A172 (cell line): ENCODE results near the gene CD2AP. TPM values are rescaled to one million over a fixed set of nuclear protein-coding genes. Genes with fewer than 3 reads are reported as not detected.
"Not testable (repeated sequence)": the region's sequence is repeated elsewhere in the genome, so short reads cannot be mapped to it uniquely, and the experiment has no call there.

Experiments used
- DNase-seq: peaks from one replicate; pipeline ENCODE4 v3.0.0-alpha.2; 2015; ENCODE audit warnings: low spot score
- total RNA-seq: library from RNA; depleted of rRNA; stranded (reverse); fragments of >200 nt; shearing (Covaris generic); gene quantifications from 2 replicates; pipeline ENCODE4 v1.2.3, GENCODE V29; 2014

The CD2AP gene
- total RNA-seq, 1 experiment from 2014 or later, result 18.0 TPM

GRCh38 chr6:47464052-47464451 is 13.5 kb upstream of the CD2AP start:
- no peak for DNase-seq

- no peak for DNase-seq
Observed at GRCh38 chr6:47465117-47465516, 12.5 kb upstream of the CD2AP start.

DNA sequence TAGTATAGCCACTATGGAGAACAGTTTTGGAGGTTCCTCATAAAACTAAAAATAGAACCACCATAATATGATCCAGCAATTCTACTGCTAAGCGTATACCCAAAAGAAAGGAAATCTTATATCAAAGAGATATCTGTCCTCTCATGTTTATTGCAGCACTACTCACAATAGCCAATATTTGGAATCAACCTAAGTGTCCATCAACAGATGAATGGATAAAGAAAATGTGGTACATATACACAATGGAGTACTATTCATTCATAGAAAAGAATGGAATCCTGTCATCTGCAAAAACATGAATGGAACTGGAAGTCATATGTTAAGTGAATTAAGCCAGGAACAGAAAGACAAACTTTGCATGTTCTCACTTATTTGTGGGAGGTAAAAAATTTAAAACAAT is 5.7 kb upstream of the CD2AP start:
- no peak for DNase-seq

GRCh38 chr6:47473791-47474346 is 3.7 kb upstream of the CD2AP start:
- DNase-seq, result no peak

DNA sequence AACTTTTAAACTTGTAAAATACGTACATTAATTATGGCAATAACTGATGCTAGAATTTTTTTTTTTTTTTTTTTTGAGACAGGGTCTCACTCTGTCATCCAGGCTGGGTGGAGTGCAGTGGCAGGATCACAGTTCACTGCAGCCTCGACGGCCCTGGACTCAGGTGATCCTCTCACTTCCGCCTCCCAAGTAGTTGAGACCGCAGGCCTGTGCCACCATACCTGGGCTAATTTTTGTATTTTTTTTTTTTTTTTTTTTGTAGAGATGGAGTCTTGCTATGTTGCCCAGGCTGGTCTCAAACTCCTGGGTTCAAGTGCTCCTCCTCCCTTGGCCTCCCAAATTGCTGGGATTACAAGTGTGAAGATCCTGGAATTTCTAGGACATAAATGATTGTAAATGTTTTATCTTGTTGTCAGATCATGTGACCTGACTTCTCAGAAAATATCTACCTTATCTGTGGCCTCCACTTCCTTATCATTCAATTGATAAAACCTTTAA is 2.2 kb upstream of the CD2AP start:
- DNase-seq, result no peak

DNA sequence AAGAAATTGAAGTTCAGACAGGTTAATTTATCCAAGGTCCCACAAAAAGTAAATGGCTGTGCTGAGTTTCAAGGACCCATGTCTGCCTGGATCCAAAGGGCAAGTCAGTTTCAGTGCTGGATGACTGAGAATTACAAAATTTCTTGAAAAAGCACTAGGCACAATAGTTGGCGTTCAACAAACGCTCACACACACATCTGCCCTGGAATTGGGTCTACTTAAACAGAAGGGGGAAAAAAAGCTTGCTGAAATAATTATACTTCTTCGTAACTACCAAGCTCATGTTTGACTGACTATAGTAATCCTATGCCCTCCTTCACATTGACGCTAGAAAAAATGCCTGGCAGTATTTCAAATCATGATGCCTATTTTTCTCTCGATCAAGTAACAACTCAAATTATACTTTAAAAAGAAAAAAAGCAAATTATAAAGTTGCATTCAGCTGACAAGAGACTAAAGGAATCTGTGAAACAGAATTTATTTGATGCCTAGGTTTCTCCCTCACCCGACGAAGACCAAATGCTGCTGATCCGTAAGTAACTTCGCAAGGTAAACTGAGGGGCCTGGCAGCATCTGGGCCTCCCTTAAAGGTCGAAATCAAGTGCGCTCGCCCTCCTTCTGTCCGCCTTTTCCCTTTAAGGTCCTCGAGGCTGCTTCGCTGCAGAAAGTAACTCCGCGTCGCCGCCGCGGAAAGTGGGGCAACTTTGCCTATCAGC is 650 bp upstream of the CD2AP start:
- no peak for DNase-seq

GRCh38 chr6:47478233-47479139 is 897 bp downstream of the CD2AP start:
- DNase-seq, result peak; percentile 18

DNA sequence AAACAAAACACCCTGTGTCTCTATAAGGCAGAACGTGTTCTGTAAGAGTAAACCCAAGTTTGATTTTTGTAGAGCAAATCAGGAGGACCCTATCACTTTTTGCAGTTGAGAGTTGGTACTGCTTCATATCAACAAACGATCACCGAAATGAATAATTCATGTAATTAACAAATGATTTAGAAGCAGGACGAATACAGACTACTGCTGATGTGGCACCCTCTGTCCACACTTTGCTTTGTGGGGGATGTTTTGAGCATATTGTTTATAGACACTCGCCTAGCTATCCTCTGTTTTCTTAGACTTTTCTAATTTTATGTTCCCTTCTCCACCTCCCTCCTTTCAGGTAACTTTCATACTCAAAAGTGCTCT is 1.5 kb downstream of the CD2AP start:
- DNase-seq, result no peak

DNA sequence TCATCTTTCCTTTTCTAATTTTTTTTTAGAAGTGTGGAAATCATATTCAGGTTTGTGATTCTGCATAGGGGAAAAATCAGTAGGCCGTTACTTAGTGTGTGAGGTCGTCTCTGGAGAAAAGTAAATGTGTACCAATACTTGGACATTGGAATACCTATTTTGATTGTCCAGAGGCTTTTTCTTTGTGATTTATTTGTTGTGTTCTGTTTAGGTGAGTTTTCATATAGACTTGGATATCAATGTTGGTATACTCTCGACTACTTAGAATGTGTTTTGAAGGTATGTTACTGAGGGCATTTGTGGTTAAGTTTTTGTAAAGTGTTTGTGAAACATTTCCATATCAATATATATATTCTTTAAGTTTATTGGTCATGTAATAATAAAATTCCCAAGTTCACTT is 2.3 kb downstream of the CD2AP start:
- no peak for DNase-seq

DNA sequence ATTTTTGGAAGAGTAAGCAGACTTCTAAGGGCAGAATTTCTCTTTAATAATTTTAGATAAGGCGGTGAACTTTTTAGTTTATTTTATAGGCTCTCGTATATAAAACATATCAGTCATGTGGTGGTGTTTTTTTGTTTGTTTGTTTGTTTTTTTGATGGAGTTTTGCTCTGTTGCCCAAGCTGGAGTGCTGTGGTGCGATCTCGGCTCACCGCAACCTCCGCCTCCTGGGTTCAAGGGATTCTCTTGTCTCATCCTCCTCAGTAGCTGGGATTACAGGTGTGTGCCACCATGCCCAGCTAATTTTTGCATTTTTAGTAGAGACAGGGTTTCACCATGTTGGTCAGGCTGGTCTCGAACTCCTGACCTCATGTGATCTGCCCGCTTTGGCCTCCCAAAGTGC is 3.6 kb downstream of the CD2AP start:
- not testable (repeated sequence) for DNase-seq

GRCh38 chr6:47481806-47482205 is 4.2 kb downstream of the CD2AP start:
- no peak for DNase-seq

GRCh38 chr6:47483516-47483852 is 5.9 kb downstream of the CD2AP start:
- DNase-seq, result no peak

- peak; percentile 62 for DNase-seq
Observed at GRCh38 chr6:47483853-47484546, 6.4 kb downstream of the CD2AP start.

GRCh38 chr6:47484616-47485015 is 7.0 kb downstream of the CD2AP start:
- peak; percentile 77 for DNase-seq

DNA sequence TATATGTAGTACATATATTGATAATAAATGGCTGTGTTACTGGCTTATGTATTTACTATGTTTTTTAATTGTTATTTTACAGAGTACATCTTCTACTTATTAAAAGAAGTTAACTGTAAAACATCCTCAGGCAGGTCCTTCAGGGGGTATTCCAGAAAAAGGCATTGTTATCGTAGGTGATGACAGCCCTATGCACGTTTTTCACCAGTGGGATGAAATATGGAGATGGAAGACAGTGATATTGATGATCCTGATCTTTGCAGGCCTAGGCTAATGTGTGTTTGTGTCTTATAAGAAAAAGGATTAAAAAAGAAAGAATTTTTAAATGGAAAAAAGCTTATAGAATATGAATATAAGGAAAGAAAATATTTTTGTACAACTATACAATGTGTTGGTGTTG is 7.5 kb downstream of the CD2AP start:
- DNase-seq, result no peak

- DNase-seq, result no peak
Observed at GRCh38 chr6:47485491-47486135, 8.0 kb downstream of the CD2AP start.

GRCh38 chr6:47489995-47490394 is 12.4 kb downstream of the CD2AP start:
- no peak for DNase-seq

GRCh38 chr6:47490676-47491075 is 13.1 kb downstream of the CD2AP start:
- no peak for DNase-seq

DNA sequence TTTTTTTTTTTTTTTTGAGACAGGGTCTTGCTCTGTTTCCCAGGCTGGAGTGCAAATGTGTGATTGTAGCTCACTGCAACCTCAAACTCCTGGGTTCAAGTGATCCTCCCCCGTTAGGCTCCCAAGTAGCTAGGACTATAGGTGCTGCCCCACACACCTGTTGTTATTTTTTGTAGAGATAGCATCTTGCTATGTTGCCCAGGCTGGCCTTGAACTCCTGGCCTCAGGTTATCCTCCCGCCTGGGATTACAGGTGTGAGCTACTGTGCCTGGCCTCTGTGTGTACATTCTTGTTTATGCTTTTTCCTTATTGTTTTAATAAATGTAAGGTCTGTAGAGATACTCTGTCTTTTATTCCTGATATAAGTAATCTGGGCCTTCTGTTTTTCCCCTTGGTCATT is 14.8 kb downstream of the CD2AP start:
- no peak for DNase-seq

GRCh38 chr6:47495207-47495606 is 17.6 kb downstream of the CD2AP start:
- no peak for DNase-seq

- no peak for DNase-seq
Observed at GRCh38 chr6:47495954-47496545, 18.5 kb downstream of the CD2AP start.
